HepG2 (cell line): Measurements from ENCODE around the gene TVP23A. TPM values are rescaled to one million over a fixed set of nuclear protein-coding genes. Genes with fewer than 3 reads are reported as not detected.

Source experiments
- ATAC-seq: fragments of 200-7000 bp; cut with Tn5 transposase; 3 replicates; pipeline ENCODE4 v1.9.1; 2020; ENCODE audit warnings: mild to moderate bottlenecking, moderate library complexity
- BruUV-seq: library from RNA; stranded (reverse); fragments of 400-500 nt; replicated peaks from 2 replicates; lab custom pipeline; 2021; lab: Mats Ljungman, UMichigan
- CTCF ChIA-PET: fragments of 300-600 bp; formaldehyde crosslinking; extraction: SDS; loops from one replicate; lab custom pipeline; 2021; ENCODE audit warnings: low total read pairs, inconsistent platforms, low intra/inter-chr PET ratio; lab: Yijun Ruan, JAX
- POLR2A ChIA-PET: fragments of 350-600 bp; sonication (Branson Sonifier 250); formaldehyde crosslinking; loops from one replicate; lab custom pipeline; 2020; ENCODE audit warnings: antibody characterized with exemption, inconsistent platforms; lab: Yijun Ruan, JAX
- DNase-seq: peaks from one replicate; pipeline ENCODE4 v3.0.0-alpha.2; 2015; ENCODE audit warnings: low spot score
- FAIRE-seq: peaks from 3 replicates; lab custom pipeline; 2011; peaks lifted over from hg19 to GRCh38; lab: Jason Lieb, UNC
- H2AFZ ChIP-seq: one replicate; pipeline ENCODE4 v1.6.1; 2011; ENCODE audit warnings: low read length, inconsistent platforms
- H3K27ac ChIP-seq: fragments of 300-600 bp; 3 replicates; pipeline ENCODE4 v1.8.0; 2011; ENCODE audit warnings: mixed run types, mild to moderate bottlenecking, mixed read lengths, low read length, inconsistent platforms; ENCODE audit not compliant: insufficient read depth; ENCODE audit errors: extremely low read length
- H3K27me3 ChIP-seq, 2 experiments: fragments of 200-600 bp in 1 of 2; 2 replicates in 1 of 2; 3 replicates in 1 of 2; pipeline versions ENCODE4 v1.6.0 to v1.8.0; 2011; ENCODE audit warnings: low read length in 2 of 2, mild to moderate bottlenecking in 2 of 2, moderate library complexity in 2 of 2, inconsistent platforms in 1 of 2; ENCODE audit not compliant: insufficient read depth in 2 of 2, control insufficient read depth in 1 of 2
- H3K36me3 ChIP-seq, 2 experiments: fragments of 200-600 bp in 1 of 2; replicated peaks in 1 of 2; 2 replicates in 1 of 2; 3 replicates in 1 of 2; pipeline versions ENCODE4 v1.5.1 to v1.8.0; 2011; ENCODE audit warnings: low read length in 2 of 2, inconsistent platforms in 1 of 2; ENCODE audit not compliant: insufficient read depth in 2 of 2, control insufficient read depth in 1 of 2
- H3K4me1 ChIP-seq: 2 replicates; pipeline ENCODE4 v1.5.1; 2012; ENCODE audit warnings: low read length, inconsistent platforms; ENCODE audit not compliant: insufficient read depth
- H3K4me2 ChIP-seq: 2 replicates; pipeline ENCODE4 v1.6.0; 2011; ENCODE audit warnings: low read depth, low read length, inconsistent platforms
- H3K4me3 ChIP-seq, 3 experiments: fragments of 200-600 bp in 1 of 3; sonication (generic), shearing (Covaris generic) in 1 of 3; replicated peaks in 1 of 3; 2 replicates each; pipeline ENCODE4 v1.5.1; 2011 to 2016; ENCODE audit warnings: low read length in 3 of 3, inconsistent platforms in 2 of 3, low read depth in 2 of 3, mild to moderate bottlenecking in 2 of 3, control low read depth in 1 of 3, mixed read lengths in 1 of 3; ENCODE audit not compliant: insufficient read depth in 1 of 3
- H3K79me2 ChIP-seq: one replicate; pipeline ENCODE4 v1.6.1; 2011; ENCODE audit warnings: low read length, inconsistent platforms; ENCODE audit not compliant: insufficient read depth
- H3K9ac ChIP-seq: 2 replicates; pipeline ENCODE4 v1.6.0; 2011; ENCODE audit warnings: mild to moderate bottlenecking, low read depth, low read length, inconsistent platforms; ENCODE audit not compliant: insufficient read depth
- H3K9me3 ChIP-seq: 2 replicates; pipeline ENCODE4 v1.5.1; 2012; ENCODE audit warnings: mild to moderate bottlenecking, low read length
- H4K20me1 ChIP-seq: 2 replicates; pipeline ENCODE4 v1.6.0; 2011; ENCODE audit warnings: inconsistent platforms, mild to moderate bottlenecking, low read length, moderate library complexity; ENCODE audit not compliant: insufficient read depth
- CBX1 ChIP-seq: IDR thresholded peaks from one replicate; pipeline ENCODE4 v1.6.1; 2016; ENCODE audit warnings: antibody characterized with exemption, low read depth
- CREB1 ChIP-seq, 2 experiments: fragments of 450-650 bp in 1 of 2; IDR thresholded peaks; 2 replicates each; pipeline ENCODE4 v1.6.1; 2016 to 2017; ENCODE audit warnings: control low read depth in 1 of 2, mild to moderate bottlenecking in 1 of 2, missing compliant biosample characterization in 1 of 2, missing genetic modification characterization in 1 of 2
- GATAD2A ChIP-seq: IDR thresholded peaks from 2 replicates; pipeline ENCODE4 v1.6.1; 2016
- HES4 ChIP-seq: sonication (generic); formaldehyde crosslinking; IDR thresholded peaks from 2 replicates; pipeline ENCODE4 v1.9.0; 2021; ENCODE audit warnings: mild to moderate bottlenecking, missing genetic modification reagents, borderline replicate concordance
- NKX3-1 ChIP-seq: sonication (generic); formaldehyde crosslinking; IDR thresholded peaks from 2 replicates; pipeline ENCODE4 v1.5.0; 2020; ENCODE audit warnings: missing genetic modification reagents
- SRY ChIP-seq: sonication (generic); formaldehyde crosslinking; IDR thresholded peaks from 2 replicates; pipeline ENCODE4 v1.8.0; 2022; ENCODE audit warnings: mild to moderate bottlenecking, missing genetic modification reagents
- STAG1 ChIP-seq: sonication (generic); formaldehyde crosslinking; IDR thresholded peaks from 2 replicates; pipeline ENCODE4 v1.4.0; 2020; ENCODE audit warnings: missing genetic modification reagents
- SUZ12 ChIP-seq: fragments of 150-350 bp; IDR thresholded peaks from 2 replicates; pipeline ENCODE4 v1.6.1; 2014; ENCODE audit warnings: low read depth, low read length
- TOPORS ChIP-seq: sonication (generic); formaldehyde crosslinking; IDR thresholded peaks from 2 replicates; pipeline ENCODE4 v1.8.0; 2023; ENCODE audit warnings: mild to moderate bottlenecking, missing genetic modification reagents
- ZFX ChIP-seq: sonication (generic); formaldehyde crosslinking; IDR thresholded peaks from 2 replicates; pipeline ENCODE4 v1.4.0; 2020; ENCODE audit warnings: mild to moderate bottlenecking, low read depth, missing genetic modification reagents, moderate library complexity
- ZNF251 ChIP-seq: sonication (generic); formaldehyde crosslinking; IDR thresholded peaks from 2 replicates; pipeline ENCODE4 v1.9.0; 2021; ENCODE audit warnings: mild to moderate bottlenecking, missing genetic modification reagents
- ZNF253 ChIP-seq: sonication (generic); formaldehyde crosslinking; IDR thresholded peaks from 2 replicates; pipeline ENCODE4 v1.8.0; 2022; ENCODE audit warnings: mild to moderate bottlenecking, missing genetic modification reagents, borderline replicate concordance
- ZNF530 ChIP-seq: sonication (generic); formaldehyde crosslinking; IDR thresholded peaks from 2 replicates; pipeline ENCODE4 v1.5.0; 2020; ENCODE audit warnings: low read depth, mild to moderate bottlenecking, missing genetic modification reagents
- ZNF672 ChIP-seq: sonication (generic); formaldehyde crosslinking; IDR thresholded peaks from 2 replicates; pipeline ENCODE4 v1.8.1; 2022; ENCODE audit warnings: missing genetic modification reagents
- WGBS: methylation state at CpG from one replicate; pipeline ENCODE4 v1.1.6; 2017; ENCODE audit warnings: low lambda C conversion rate; 5-methylcytosine and 5-hydroxymethylcytosine counted together
- in situ Hi-C: cut with HindIII; loops from 2 replicates; pipeline ENCODE4 v1.10.0; 2017; ENCODE audit warnings: low pct_unique_long_range_greater_than_20kb; ENCODE audit not compliant: extremely low pct_ligation_motif_present
- intact Hi-C: fragments of 100-400 bp; cut with micrococcal nuclease; formaldehyde crosslinking; loops from one replicate; pipeline ENCODE4 v1.10.0; 2022; ENCODE audit not compliant: unreplicated experiment
- polyA plus RNA-seq, 8 experiments: library from polyadenylated mRNA; depleted of rRNA in 3 of 8; stranded (reverse) in 7 of 8; unstranded in 1 of 8; fragments of >200 nt; fragmentation: Illumina TruSeq in 4 of 8; extraction: Trizol in 4 of 8; gene quantifications; 2 replicates each; pipeline versions ENCODE4 v1.2.1 to v1.2.3, GENCODE V29; 2011 to 2016; ENCODE audit warnings: low read depth in 4 of 8, missing spikeins in 1 of 8, mixed read lengths in 1 of 8; ENCODE audit not compliant: insufficient read depth in 1 of 8
- total RNA-seq, 5 experiments: library from RNA; depleted of rRNA; stranded (reverse); fragments of >200 nt; fragmentation: Illumina TruSeq; extraction: Trizol; gene quantifications; 2 replicates each; pipeline ENCODE4 v1.2.3, GENCODE V29; 2016; ENCODE audit warnings: low read depth in 1 of 5
- TF ChIP-seq, protein P1 (sequence below): IDR thresholded peaks from 2 replicates; pipeline ENCODE4 v1.6.1; 2016; ENCODE audit warnings: missing biosample characterization, missing genetic modification reagents, low read depth
- TF ChIP-seq, protein P2 (sequence below): sonication (generic); formaldehyde crosslinking; IDR thresholded peaks from 2 replicates; pipeline ENCODE4 v1.5.0; 2020; ENCODE audit warnings: missing genetic modification reagents
- TF ChIP-seq, protein P3 (sequence below): IDR thresholded peaks from 2 replicates; pipeline ENCODE4 v1.6.1; 2016

Gene TVP23A
- total and polyA plus RNA-seq, 2 of the 13 experiments (the other 11 are each of a cell fraction or from before 2014, with no cell fraction given), result not detected

DNA sequence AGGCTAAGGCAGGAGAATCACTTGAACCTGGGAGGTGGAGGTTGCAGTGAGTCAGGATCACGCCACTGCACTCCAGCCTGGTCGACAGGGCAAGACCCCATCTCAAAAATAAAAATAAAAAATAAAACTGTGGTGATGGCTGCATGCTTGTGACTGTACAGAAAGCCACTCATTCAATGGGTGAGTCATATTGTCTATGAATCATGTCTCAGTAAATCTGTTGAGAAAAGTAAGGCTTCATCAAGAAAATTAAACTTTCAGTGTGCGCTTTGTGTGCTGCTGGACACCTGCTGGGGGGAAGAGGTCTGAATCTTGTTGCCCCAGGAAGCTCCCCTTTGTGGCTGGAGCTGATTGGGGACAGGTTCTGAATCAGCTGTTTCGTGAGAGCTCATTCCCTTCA is 63.7 kb downstream of the TVP23A start:
- ATAC-seq, result no peak
- Histone ChIP-seq H2AFZ (no peak overlapping the region), H3K27ac (no peak overlapping the region), H3K4me2 (no peak overlapping the region), H3K9me3 (no peaks in the 10 kb centered on the region), H3K36me3 (peaks cover 44 to 57% of the 10 kb centered on the region in 2 experiments), H4K20me1 (no peaks in the 10 kb centered on the region), H3K79me2 (no peaks in the 10 kb centered on the region), H3K4me3 (no peak overlapping the region), H3K4me1 (no peaks in the 10 kb centered on the region), H3K9ac (no peak overlapping the region), H3K27me3 (no peaks in the 10 kb centered on the region)
- in situ Hi-C loops (no loop called here), intact Hi-C loops (no loop called here)
- DNase-seq, result no peak
- FAIRE-seq, result no peak
- POLR2A ChIA-PET, result interaction anchor here (3.9 kb wide), 1 partner anchor 11 kb away, joined by 31 read pairs; the partner anchor contains the start of gene NUBP1
- BruUV-seq, result no TSS peak
- TF ChIP-seq STAG1, result no peak
- TF ChIP-seq, protein P1, sequence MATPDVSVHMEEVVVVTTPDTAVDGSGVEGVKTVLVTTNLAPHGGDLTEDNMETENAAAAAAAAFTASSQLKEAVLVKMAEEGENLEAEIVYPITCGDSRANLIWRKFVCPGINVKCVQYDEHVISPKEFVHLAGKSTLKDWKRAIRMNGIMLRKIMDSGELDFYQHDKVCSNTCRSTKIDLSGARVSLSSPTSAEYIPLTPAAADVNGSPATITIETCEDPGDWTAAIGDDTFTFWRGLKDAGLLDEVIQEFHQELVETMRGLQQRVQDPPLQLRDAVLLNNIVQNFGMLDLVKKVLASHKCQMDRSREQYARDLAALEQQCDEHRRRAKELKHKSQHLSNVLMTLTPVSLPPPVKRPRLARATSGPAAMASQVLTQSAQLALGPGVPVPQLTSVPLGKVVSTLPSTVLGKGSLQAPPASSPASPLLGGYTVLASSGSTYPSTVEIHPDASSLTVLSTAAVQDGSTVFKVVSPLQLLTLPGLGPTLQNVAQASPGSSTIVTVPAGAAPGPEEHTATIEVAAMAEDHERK (CRISPR knock-in tag), result no peak
- TF ChIP-seq ZNF253 (CRISPR knock-in tag), result no peak
- no peak for TF ChIP-seq SRY
- TF ChIP-seq CREB1 (IDR thresholded peaks at IDR 0.05), result peak; percentile 2; the same call in 1 of the 2 replicates
- TF ChIP-seq CREB1 (CRISPR knock-in tag; IDR thresholded peaks at IDR 0.05), result no peak
- CTCF ChIA-PET, result no interaction called here
- 91% methylated on average over 4 of the region's 4 CpGs for WGBS

DNA sequence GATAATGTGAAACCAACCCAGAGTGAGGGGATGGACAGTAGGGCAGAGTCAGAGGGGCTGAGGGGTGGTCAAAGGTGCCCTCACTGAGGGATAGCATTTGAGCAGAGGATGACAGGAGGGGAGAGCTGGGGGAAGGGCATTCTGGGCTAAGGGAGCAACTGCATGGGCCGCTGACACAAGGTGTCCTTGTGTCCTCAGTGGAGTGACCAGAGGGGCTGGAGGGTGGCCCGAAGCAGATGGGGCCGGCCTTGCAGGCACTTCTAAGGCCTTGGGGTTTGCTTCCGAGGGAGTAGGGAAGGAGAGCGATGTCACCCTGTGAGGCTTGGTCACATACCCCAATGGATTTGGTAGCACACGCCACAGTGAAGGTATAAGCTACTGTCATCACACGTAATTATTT is 64.9 kb downstream of the TVP23A start:
- H4K20me1 ChIP-seq, result no peaks in the 10 kb centered on the region
- FAIRE-seq, result no peak
- BruUV-seq, result no TSS peak
- TF ChIP-seq TOPORS, result no peak
- TF ChIP-seq SUZ12, result no peak
- TF ChIP-seq NKX3-1, result no peak
- TF ChIP-seq, protein P2, sequence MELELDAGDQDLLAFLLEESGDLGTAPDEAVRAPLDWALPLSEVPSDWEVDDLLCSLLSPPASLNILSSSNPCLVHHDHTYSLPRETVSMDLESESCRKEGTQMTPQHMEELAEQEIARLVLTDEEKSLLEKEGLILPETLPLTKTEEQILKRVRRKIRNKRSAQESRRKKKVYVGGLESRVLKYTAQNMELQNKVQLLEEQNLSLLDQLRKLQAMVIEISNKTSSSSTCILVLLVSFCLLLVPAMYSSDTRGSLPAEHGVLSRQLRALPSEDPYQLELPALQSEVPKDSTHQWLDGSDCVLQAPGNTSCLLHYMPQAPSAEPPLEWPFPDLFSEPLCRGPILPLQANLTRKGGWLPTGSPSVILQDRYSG, result no peak
- TF ChIP-seq GATAD2A, result no peak
- TF ChIP-seq, protein P3, sequence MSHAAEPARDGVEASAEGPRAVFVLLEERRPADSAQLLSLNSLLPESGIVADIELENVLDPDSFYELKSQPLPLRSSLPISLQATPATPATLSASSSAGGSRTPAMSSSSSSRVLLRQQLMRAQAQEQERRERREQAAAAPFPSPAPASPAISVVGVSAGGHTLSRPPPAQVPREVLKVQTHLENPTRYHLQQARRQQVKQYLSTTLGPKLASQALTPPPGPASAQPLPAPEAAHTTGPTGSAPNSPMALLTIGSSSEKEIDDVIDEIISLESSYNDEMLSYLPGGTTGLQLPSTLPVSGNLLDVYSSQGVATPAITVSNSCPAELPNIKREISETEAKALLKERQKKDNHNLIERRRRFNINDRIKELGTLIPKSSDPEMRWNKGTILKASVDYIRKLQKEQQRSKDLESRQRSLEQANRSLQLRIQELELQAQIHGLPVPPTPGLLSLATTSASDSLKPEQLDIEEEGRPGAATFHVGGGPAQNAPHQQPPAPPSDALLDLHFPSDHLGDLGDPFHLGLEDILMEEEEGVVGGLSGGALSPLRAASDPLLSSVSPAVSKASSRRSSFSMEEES (CRISPR knock-in tag), result no peak
- no peak for TF ChIP-seq HES4
- no peak for TF ChIP-seq ZNF530 (CRISPR knock-in tag)
- TF ChIP-seq ZFX (CRISPR knock-in tag), result no peak
- no peak for TF ChIP-seq ZNF672
- no peak for TF ChIP-seq CBX1
- TF ChIP-seq ZNF251, result no peak

More for the DNA sequence above, 64.9 kb downstream of the TVP23A start:
- Histone ChIP-seq H2AFZ (no peak overlapping the region), H3K36me3 (peaks cover 38 to 58% of the 10 kb centered on the region in 2 experiments), H3K4me2 (no peak overlapping the region), H3K27me3 (no peaks in the 10 kb centered on the region), H3K4me3 (no peak overlapping the region), H3K79me2 (no peaks in the 10 kb centered on the region), H3K27ac (no peak overlapping the region), H3K4me1 (no peaks in the 10 kb centered on the region), H3K9ac (no peak overlapping the region), H3K9me3 (no peaks in the 10 kb centered on the region)
- ChIA-PET POLR2A (interaction anchor here (2.3 to 3.9 kb wide), 2 partner anchors 10 to 170 kb away, joined by 5 to 31 read pairs; partner anchors contain the start of gene NUBP1), CTCF (no interaction called here)
- in situ Hi-C loops (no loop called here), intact Hi-C loops (no loop called here)
- ATAC-seq (no peak), DNase-seq (no peak)
- 96% methylated on average over 7 of the region's 7 CpGs for WGBS
